GM12865 (cell line): ENCODE data around the gene ALDH1L1.

ENCODE experiments used
- DNase-seq: peaks from one replicate; pipeline ENCODE4 v3.0.0; 2010; ENCODE audit warnings: low read depth
- H3K4me3 ChIP-seq: 2 replicates; pipeline ENCODE4 v1.5.1; 2011; ENCODE audit warnings: mild to moderate bottlenecking, low read depth, low read length, control low read depth
- CTCF ChIP-seq: IDR thresholded peaks from 2 replicates; pipeline ENCODE4 v1.5.1; 2011; ENCODE audit warnings: low read length, control low read depth, low read depth, inconsistent platforms; ENCODE audit not compliant: insufficient read depth; ENCODE audit errors: missing control alignments

The ALDH1L1 gene

GRCh38 chr3:126159476-126159875 lies 20.9 kb downstream of the ALDH1L1 start:
- no peak for TF ChIP-seq CTCF
- H3K4me3 ChIP-seq, result no peak overlapping the region
- no peak for DNase-seq

- no peak for DNase-seq
Measured at GRCh38 chr3:126158912-126159454, 21.4 kb downstream of the ALDH1L1 start.

GRCh38 chr3:126158016-126158911 lies 22.1 kb downstream of the ALDH1L1 start:
- H3K4me3 ChIP-seq, result no peak overlapping the region
- no peak for DNase-seq
- no peak for TF ChIP-seq CTCF

More at GRCh38 chr3:126158912-126159454, 21.4 kb downstream of the ALDH1L1 start:
- no peak for TF ChIP-seq CTCF
- no peak overlapping the region for H3K4me3 ChIP-seq

- H3K4me3 ChIP-seq, result no peak overlapping the region
- DNase-seq, result no peak
- no peak for TF ChIP-seq CTCF
Measured at GRCh38 chr3:126157083-126157768, 23.2 kb downstream of the ALDH1L1 start.

GRCh38 chr3:126156468-126156867 lies 23.9 kb downstream of the ALDH1L1 start:
- no peak for TF ChIP-seq CTCF
- no peak overlapping the region for H3K4me3 ChIP-seq
- DNase-seq, result peak; percentile 18

GRCh38 chr3:126155819-126156218 lies 24.6 kb downstream of the ALDH1L1 start:
- no peak for DNase-seq
- no peak overlapping the region for H3K4me3 ChIP-seq
- TF ChIP-seq CTCF, result no peak
